K562 (cell line): ENCODE results near the gene COA5. TPM values are rescaled to one million over a fixed set of nuclear protein-coding genes. Genes with fewer than 3 reads are reported as not detected.

Source experiments
- ATAC-seq: fragments of 200-7000 bp; cut with Tn5 transposase; 3 replicates; pipeline ENCODE4 v1.9.1; 2020; ENCODE audit warnings: moderate library complexity
- BruUV-seq: library from RNA; stranded (reverse); fragments of 400-500 nt; replicated peaks from 2 replicates; lab custom pipeline; 2021; lab: Mats Ljungman, UMichigan
- CTCF ChIA-PET: fragments of 300-600 bp; formaldehyde crosslinking; extraction: SDS; loops from one replicate; lab custom pipeline; 2021; ENCODE audit warnings: low intra/inter-chr PET ratio; lab: Yijun Ruan, JAX
- POLR2A ChIA-PET: fragments of 300-600, 350-650 bp; sonication (Branson Sonifier 250); formaldehyde crosslinking; extraction: SDS; loops from one replicate; lab custom pipeline; 2021; ENCODE audit warnings: antibody characterized with exemption, inconsistent platforms; lab: Yijun Ruan, JAX
- DNase-seq, 4 experiments: peaks; one replicate each; pipeline versions ENCODE4 v3.0.0 to v3.0.0-alpha.2; 2011 to 2018; ENCODE audit warnings: low spot score in 3 of 4, mixed read lengths in 3 of 4; ENCODE audit errors: extremely low read depth in 1 of 4
- FAIRE-seq: peaks from 2 replicates; lab custom pipeline; 2011; peaks lifted over from hg19 to GRCh38; lab: Jason Lieb, UNC
- H2AFZ ChIP-seq: 2 replicates; pipeline ENCODE4 v1.6.0; 2011; ENCODE audit warnings: low read depth, low read length, control low read depth, inconsistent platforms
- H3K27ac ChIP-seq: fragments of 200-600 bp; 3 replicates; pipeline ENCODE4 v1.8.0; 2011; ENCODE audit warnings: low read depth, mild to moderate bottlenecking, control low read depth, inconsistent platforms, low read length, moderate library complexity, mixed read lengths; ENCODE audit errors: extremely low read depth
- H3K27me3 ChIP-seq, 2 experiments: fragments of 300-600 bp in 1 of 2; 2 replicates in 1 of 2; 3 replicates in 1 of 2; pipeline versions ENCODE4 v1.6.0 to v1.8.0; 2011; ENCODE audit warnings: inconsistent platforms in 2 of 2, low read length in 2 of 2, mild to moderate bottlenecking in 1 of 2, mixed read lengths in 1 of 2, moderate library complexity in 1 of 2; ENCODE audit not compliant: control insufficient read depth in 2 of 2, insufficient read depth in 2 of 2
- H3K36me3 ChIP-seq: fragments of 300-600 bp; 3 replicates; pipeline ENCODE4 v1.8.0; 2011; ENCODE audit warnings: mild to moderate bottlenecking, low read length, inconsistent platforms; ENCODE audit not compliant: control insufficient read depth, insufficient read depth
- H3K4me1 ChIP-seq, 2 experiments: fragments of 200-600 bp in 1 of 2; replicated peaks in 1 of 2; 2 replicates in 1 of 2; 3 replicates in 1 of 2; pipeline versions ENCODE4 v1.5.1 to v1.8.0; 2011; ENCODE audit warnings: inconsistent platforms in 2 of 2, low read length in 2 of 2, mild to moderate bottlenecking in 1 of 2, mixed read lengths in 1 of 2, moderate library complexity in 1 of 2; ENCODE audit not compliant: control insufficient read depth in 2 of 2, insufficient read depth in 2 of 2
- H3K4me2 ChIP-seq: 2 replicates; pipeline ENCODE4 v1.6.1; 2011; ENCODE audit warnings: low read length, control low read depth, inconsistent platforms, mixed read lengths; ENCODE audit not compliant: insufficient read depth
- H3K4me3 ChIP-seq: fragments of 200-600 bp; sonication (generic), shearing (Covaris generic); 2 replicates; pipeline ENCODE4 v1.5.1; 2016; ENCODE audit warnings: control low read depth, inconsistent platforms
- H3K79me2 ChIP-seq: fragments of 200-600 bp; 3 replicates; pipeline ENCODE4 v1.8.0; 2011; ENCODE audit warnings: low read length, inconsistent platforms; ENCODE audit not compliant: control insufficient read depth, insufficient read depth
- H3K9ac ChIP-seq, 2 experiments: 2 replicates each; pipeline versions ENCODE4 v1.6.0 to v1.6.1; 2011; ENCODE audit warnings: low read depth in 2 of 2, low read length in 2 of 2, control low read depth in 1 of 2, inconsistent platforms in 1 of 2, mild to moderate bottlenecking in 1 of 2, mixed read lengths in 1 of 2; ENCODE audit not compliant: insufficient read depth in 1 of 2
- H3K9me1 ChIP-seq: one replicate; pipeline ENCODE4 v1.6.0; 2011; ENCODE audit warnings: inconsistent platforms, mild to moderate bottlenecking, low read length, moderate library complexity; ENCODE audit not compliant: control insufficient read depth, insufficient read depth
- H3K9me3 ChIP-seq: replicated peaks from 2 replicates; pipeline ENCODE4 v1.5.1; 2011; ENCODE audit warnings: low read depth, low read length, inconsistent platforms; ENCODE audit not compliant: control insufficient read depth, insufficient read depth
- H4K20me1 ChIP-seq: replicated peaks from 2 replicates; pipeline ENCODE4 v1.6.1; 2011; ENCODE audit warnings: low read length, inconsistent platforms, mixed read lengths; ENCODE audit not compliant: control insufficient read depth, insufficient read depth
- E2F8 ChIP-seq: fragments of 450-650 bp; IDR thresholded peaks from 2 replicates; pipeline ENCODE4 v1.7.1; 2018; ENCODE audit warnings: mild to moderate bottlenecking, low read depth; ENCODE audit not compliant: partially characterized antibody
- FOXK1 ChIP-seq: sonication (generic); formaldehyde crosslinking; IDR thresholded peaks from 2 replicates; pipeline ENCODE4 v1.8.0; 2022; ENCODE audit warnings: missing genetic modification reagents, mild to moderate bottlenecking, borderline replicate concordance
- LARP7 ChIP-seq: fragments of 450-650 bp; IDR thresholded peaks from 2 replicates; pipeline ENCODE4 v1.6.1; 2016
- MTF1 ChIP-seq: fragments of 250-450 bp; sonication (Bioruptor Pico); IDR thresholded peaks from 2 replicates; pipeline ENCODE4 v1.9.0; 2021; ENCODE audit warnings: moderate library complexity, mild to moderate bottlenecking, inconsistent platforms, borderline replicate concordance
- NFIX ChIP-seq: fragments of 250-450 bp; sonication (Bioruptor Pico); IDR thresholded peaks from 2 replicates; pipeline ENCODE4 v1.4.0; 2020; ENCODE audit warnings: low read depth, mild to moderate bottlenecking, moderate library complexity
- RFX5 ChIP-seq: IDR thresholded peaks from 2 replicates; pipeline ENCODE4 v1.6.1; 2011; ENCODE audit warnings: low read depth, mild to moderate bottlenecking, improper control_type of control experiment, low read length
- ZNF277 ChIP-seq: fragments of 250-450 bp; sonication (Bioruptor Pico); IDR thresholded peaks from 2 replicates; pipeline ENCODE4 v1.8.0; 2022; ENCODE audit warnings: inconsistent platforms, mild to moderate bottlenecking, moderate library complexity, borderline replicate concordance
- ZNF398 ChIP-seq: fragments of 250-450 bp; sonication (Bioruptor Pico); IDR thresholded peaks from 2 replicates; pipeline ENCODE4 v1.8.0; 2021; ENCODE audit warnings: moderate library complexity, mild to moderate bottlenecking, inconsistent platforms
- WGBS: fragments of 100-300 bp; shearing (Covaris generic); methylation state at CpG from one replicate; pipeline ENCODE4 v1.1.6; 2016; ENCODE audit warnings: low coverage, mixed read lengths; ENCODE audit not compliant: insufficient coverage; ENCODE audit errors: missing lambda C conversion rate; 5-methylcytosine and 5-hydroxymethylcytosine counted together
- in situ Hi-C: fragments of 300-500 bp; cut with MboI; formaldehyde crosslinking; loops from 4 replicates; pipeline ENCODE4 v1.15.0; 2018; ENCODE audit warnings: inconsistent platforms, mixed read lengths
- intact Hi-C: fragments of 100-400 bp; cut with micrococcal nuclease; formaldehyde crosslinking; loops from 2 replicates; pipeline ENCODE4 v1.14.2; 2022
- polyA plus RNA-seq, 8 experiments: library from polyadenylated mRNA; depleted of rRNA in 4 of 8; stranded (reverse) in 5 of 8; unstranded in 3 of 8; fragments of >200 nt; fragmentation: Nextera tagmentation in 2 of 8; fragmentation: Illumina TruSeq in 1 of 8; extraction: Ambion mirVana in 2 of 8; extraction: Trizol in 1 of 8; gene quantifications; 2 replicates each; pipeline versions ENCODE4 v1.2.1 to v1.2.3, GENCODE V29; 2011 to 2014; ENCODE audit warnings: inconsistent platforms in 1 of 8, missing spikeins in 1 of 8
- total RNA-seq, 7 experiments: library from RNA; depleted of rRNA in 6 of 7; stranded (reverse); fragments of >200 nt in 6 of 7; fragmentation: Illumina TruSeq in 2 of 7; extraction: Trizol in 2 of 7; gene quantifications; 2 replicates each; pipeline versions ENCODE4 v1.2.1 to v1.2.3, GENCODE V29; 2011 to 2021; ENCODE audit warnings: low replicate concordance in 1 of 7

COA5 gene
- total and polyA plus RNA-seq, 9 of the 15 experiments (the other 6 are each of a cell fraction or from before 2014, with no cell fraction given) = 17.9 to 77.6 (median 33.4) TPM

GRCh38 chr2:98572211-98572610, 36.1 kb downstream of the COA5 start:
- Histone ChIP-seq H2AFZ (no peak overlapping the region), H3K9me3 (no peaks in the 10 kb centered on the region), H4K20me1 (no peaks in the 10 kb centered on the region; the same call in 1 of the 2 replicates), H3K4me1 (no peaks in the 10 kb centered on the region), H3K9me1 (no peaks in the 10 kb centered on the region), H3K79me2 (no peaks in the 10 kb centered on the region), H3K4me2 (no peak overlapping the region)
- no peak for FAIRE-seq
- DNase-seq = no peak
- intact Hi-C loops (no loop called here), in situ Hi-C loops (no loop called here)
- no peak for ATAC-seq
- TF ChIP-seq LARP7 = no peak
- TF ChIP-seq, all 486 proteins: peak for 0
- WGBS = 64% methylated on average over 5 of the region's 5 CpGs
- H3K27me3 ChIP-seq = no peaks in the 10 kb centered on the region
- POLR2A ChIA-PET = interaction anchor here (0.6 to 2.5 kb wide), 3 partner anchors 12 to 1800 kb away, joined by 4 to 10 read pairs (median 4); no protein-coding TSS in a partner anchor
- peaks cover 23% of the 10 kb centered on the region; the same call in 2 of the 3 replicates for H3K36me3 ChIP-seq
- CTCF ChIA-PET = no interaction called here
- H3K27ac ChIP-seq = no peak overlapping the region
- H3K9ac ChIP-seq = no peak overlapping the region
- no TSS peak for BruUV-seq
- no peak overlapping the region for H3K4me3 ChIP-seq

- TF ChIP-seq NFIX (CRISPR knock-in tag) = no peak
- TF ChIP-seq E2F8 = no peak
- no peak for TF ChIP-seq MTF1 (CRISPR knock-in tag)
- no peak for TF ChIP-seq RFX5
- TF ChIP-seq FOXK1 = no peak
- TF ChIP-seq ZNF398 (CRISPR knock-in tag) = no peak
- TF ChIP-seq ZNF277 (CRISPR knock-in tag) = no peak
- TF ChIP-seq, all 486 proteins: peak for 0
- peak overlapping the region in 1 of 2 experiments; percentile 11; a peak in 1 of 4 replicates for H3K9ac ChIP-seq
- no peak for DNase-seq
- no peak overlapping the region for H3K4me2 ChIP-seq
- no peaks in the 10 kb centered on the region for H3K4me1 ChIP-seq
- WGBS = 91% methylated on average over 9 of the region's 9 CpGs
- no peak overlapping the region for H2AFZ ChIP-seq
- no peaks in the 10 kb centered on the region for H3K27me3 ChIP-seq
- ChIA-PET POLR2A (interaction anchor here (0.6 to 0.7 kb wide), 2 partner anchors 83 to 179 kb away, joined by 3 to 4 read pairs; no protein-coding TSS in a partner anchor), CTCF (no interaction called here)
- no peak overlapping the region for H3K27ac ChIP-seq
- in situ Hi-C loops (no loop called here), intact Hi-C loops (no loop called here)
- no peak overlapping the region for H3K4me3 ChIP-seq
- BruUV-seq = no TSS peak
- H4K20me1 ChIP-seq = no peaks in the 10 kb centered on the region; the same call in 1 of the 2 replicates
- no peaks in the 10 kb centered on the region for H3K79me2 ChIP-seq
- no peaks in the 10 kb centered on the region for H3K9me1 ChIP-seq
- H3K36me3 ChIP-seq = peaks cover 23% of the 10 kb centered on the region; the same call in 2 of the 3 replicates
- FAIRE-seq = no peak
- H3K9me3 ChIP-seq = no peaks in the 10 kb centered on the region
- ATAC-seq = no peak
Measured at GRCh38 chr2:98571796-98572195, 36.5 kb downstream of the COA5 start.
